Suprapubic skin (tissue), 4 donors: Measurements from ENCODE around the gene CYP39A1.

Source experiments
- EP300 ChIP-seq: sonication (generic); formaldehyde crosslinking; IDR thresholded peaks from one replicate; pipeline ENCODE4 v1.6.1; 2017; ENCODE audit warnings: antibody characterized with exemption
- POLR2A ChIP-seq, 2 donors: fragments of 450-650 bp; IDR thresholded peaks; one replicate each; pipeline ENCODE4 v1.6.1; 2017; ENCODE audit warnings: antibody characterized with exemption in 2 of 2, mild to moderate bottlenecking in 2 of 2, moderate library complexity in 2 of 2
- POLR2AphosphoS5 ChIP-seq, 3 donors: sonication (generic); formaldehyde crosslinking; IDR thresholded peaks; one replicate each; pipeline ENCODE4 v1.6.1; 2017; ENCODE audit warnings: antibody characterized with exemption in 3 of 3
- TF ChIP-seq, protein P1 (sequence below), 2 donors: fragments of 200-600 bp in 1 of 2; fragments of 450-650 bp in 1 of 2; sonication (generic) in 1 of 2; IDR thresholded peaks; one replicate each; pipeline ENCODE4 v1.5.1; 2016 to 2019; ENCODE audit warnings: antibody characterized with exemption in 2 of 2, mild to moderate bottlenecking in 1 of 2, moderate library complexity in 1 of 2

DNA sequence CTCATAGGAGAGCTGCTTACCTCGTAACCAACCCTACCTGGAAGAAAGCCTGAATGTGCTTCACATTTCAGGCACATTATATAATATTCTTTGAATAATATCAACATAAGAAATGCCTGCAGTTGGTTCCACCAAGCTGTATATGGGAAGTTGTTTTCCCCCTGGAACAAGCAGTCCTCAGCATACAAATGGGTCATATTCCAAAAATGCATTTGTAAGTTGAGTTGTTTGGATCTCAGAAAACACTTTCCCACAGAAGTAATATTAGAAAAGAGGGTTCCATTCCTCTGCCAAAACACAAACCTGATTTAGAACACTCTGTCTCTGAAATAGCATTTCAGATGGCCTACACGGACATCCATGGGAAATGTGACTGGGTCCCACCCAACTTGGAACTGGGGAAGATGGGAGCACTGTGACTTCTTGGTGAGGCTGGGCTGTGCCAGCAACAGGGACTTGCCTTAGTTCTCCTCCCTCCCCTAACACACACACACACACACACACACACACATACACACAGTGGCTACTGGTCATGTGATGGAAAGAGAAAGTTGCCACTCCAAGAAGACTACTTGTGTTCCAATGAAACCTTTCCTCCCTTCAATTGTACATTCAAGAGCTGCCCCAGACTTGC, 150.0 kb downstream of the CYP39A1 start:
- TF ChIP-seq POLR2AphosphoS5 (IDR thresholded peaks at IDR 0.05), result no peak
- TF ChIP-seq, protein P1, sequence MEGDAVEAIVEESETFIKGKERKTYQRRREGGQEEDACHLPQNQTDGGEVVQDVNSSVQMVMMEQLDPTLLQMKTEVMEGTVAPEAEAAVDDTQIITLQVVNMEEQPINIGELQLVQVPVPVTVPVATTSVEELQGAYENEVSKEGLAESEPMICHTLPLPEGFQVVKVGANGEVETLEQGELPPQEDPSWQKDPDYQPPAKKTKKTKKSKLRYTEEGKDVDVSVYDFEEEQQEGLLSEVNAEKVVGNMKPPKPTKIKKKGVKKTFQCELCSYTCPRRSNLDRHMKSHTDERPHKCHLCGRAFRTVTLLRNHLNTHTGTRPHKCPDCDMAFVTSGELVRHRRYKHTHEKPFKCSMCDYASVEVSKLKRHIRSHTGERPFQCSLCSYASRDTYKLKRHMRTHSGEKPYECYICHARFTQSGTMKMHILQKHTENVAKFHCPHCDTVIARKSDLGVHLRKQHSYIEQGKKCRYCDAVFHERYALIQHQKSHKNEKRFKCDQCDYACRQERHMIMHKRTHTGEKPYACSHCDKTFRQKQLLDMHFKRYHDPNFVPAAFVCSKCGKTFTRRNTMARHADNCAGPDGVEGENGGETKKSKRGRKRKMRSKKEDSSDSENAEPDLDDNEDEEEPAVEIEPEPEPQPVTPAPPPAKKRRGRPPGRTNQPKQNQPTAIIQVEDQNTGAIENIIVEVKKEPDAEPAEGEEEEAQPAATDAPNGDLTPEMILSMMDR (IDR thresholded peaks at IDR 0.05), result no peak
- no peak for TF ChIP-seq EP300
- no peak for TF ChIP-seq POLR2A (IDR thresholded peaks at IDR 0.05)
